ENCODE measurements around the gene FSTL5.

Gene FSTL5

GRCh38 chr4:161428180-161428965, 735.4 kb downstream of the FSTL5 start:
- no peak for DNase-seq

DNA sequence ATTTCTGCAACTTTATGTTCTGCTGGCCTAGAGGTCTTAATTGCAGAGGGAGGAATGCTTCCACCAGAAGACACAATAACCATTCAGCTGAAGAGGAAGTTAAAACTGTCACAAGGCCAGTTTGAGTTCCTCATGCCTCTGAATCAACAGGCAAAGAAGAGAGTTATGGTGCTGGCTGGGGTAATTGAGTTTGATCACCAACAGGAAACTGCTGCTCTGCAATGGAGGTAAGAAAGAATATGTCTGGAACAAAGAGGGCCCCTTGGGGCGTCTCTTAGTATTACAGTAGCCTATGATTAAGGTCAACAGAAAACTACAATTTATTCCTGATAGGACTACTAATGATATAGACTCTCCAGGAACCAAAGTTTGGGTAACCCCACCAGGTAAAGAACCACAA, 744.0 kb downstream of the FSTL5 start:
- no peak for DNase-seq

DNA sequence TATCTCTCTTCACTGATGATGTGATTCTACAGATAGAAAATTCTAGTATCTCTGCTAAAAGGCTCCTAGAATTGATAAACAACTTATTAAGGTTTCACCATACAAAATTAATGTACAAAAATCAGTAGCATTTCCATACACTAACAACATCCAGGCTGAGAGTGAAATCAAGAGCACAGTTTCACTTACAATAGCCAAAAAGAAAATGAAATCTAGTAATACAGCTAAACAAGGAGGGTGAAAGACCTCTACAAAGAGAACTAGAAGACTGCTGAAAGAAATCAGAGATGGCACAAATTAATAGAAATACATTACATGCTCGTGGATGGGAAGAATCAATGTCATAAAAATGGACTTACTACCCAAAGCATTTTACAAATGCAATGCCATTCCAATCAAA, 751.9 kb downstream of the FSTL5 start:
- DNase-seq, result no peak

DNA sequence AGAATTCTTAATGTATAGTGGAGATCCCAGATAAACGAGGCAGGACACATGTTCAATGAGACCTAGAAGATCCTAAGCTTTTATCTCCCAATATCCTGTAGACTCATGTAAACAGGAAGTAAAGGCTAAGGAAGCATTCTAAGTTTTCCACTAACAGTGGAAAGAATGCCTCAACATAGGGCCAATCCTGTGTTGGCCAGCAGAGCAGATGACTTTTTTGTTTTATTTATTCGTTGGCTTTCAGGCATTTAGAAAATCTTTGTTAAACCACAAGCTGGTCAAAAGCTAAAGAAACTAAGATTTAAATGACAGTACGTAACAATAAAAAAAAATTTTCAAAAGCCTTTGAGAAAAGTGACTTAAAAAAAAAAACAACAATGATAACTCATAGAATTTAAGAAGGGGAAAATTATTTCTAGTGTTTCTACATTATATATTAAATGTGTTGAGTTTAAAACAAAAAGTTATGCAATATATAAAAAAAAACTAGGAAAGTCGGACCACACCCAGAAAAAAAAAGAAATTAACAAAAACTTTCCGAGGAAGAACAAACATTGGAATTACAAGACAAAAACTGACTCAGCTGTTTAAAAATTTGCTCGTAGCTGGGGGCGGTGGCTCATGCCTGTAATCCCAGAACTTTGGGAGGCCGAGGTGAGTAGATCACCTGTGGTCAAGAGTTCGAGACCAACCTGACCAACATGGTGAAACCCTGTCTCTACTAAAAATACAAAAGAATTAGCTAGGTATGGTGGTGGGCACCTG, 759.3 kb downstream of the FSTL5 start:
- DNase-seq, result no peak

DNA sequence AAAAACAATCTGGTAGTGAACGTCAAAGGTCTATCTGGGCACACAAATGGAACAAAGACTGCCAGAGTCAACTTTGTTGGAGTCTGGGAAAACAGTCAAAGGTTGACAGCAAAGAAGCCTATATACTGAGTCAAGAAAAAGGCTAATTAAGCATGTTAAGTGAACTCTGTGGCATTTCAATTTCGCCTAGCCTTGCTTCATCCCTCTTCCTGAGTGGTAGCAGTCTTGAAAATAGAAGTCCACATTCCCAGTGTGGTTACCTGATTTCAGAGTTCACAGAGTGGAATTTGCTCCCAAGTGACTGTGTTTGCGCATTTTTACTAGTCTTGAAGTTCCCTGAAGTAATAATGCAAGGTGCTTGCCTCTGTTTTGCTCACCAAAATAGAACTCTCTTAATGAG, 760.0 kb downstream of the FSTL5 start:
- DNase-seq, result no peak

DNA sequence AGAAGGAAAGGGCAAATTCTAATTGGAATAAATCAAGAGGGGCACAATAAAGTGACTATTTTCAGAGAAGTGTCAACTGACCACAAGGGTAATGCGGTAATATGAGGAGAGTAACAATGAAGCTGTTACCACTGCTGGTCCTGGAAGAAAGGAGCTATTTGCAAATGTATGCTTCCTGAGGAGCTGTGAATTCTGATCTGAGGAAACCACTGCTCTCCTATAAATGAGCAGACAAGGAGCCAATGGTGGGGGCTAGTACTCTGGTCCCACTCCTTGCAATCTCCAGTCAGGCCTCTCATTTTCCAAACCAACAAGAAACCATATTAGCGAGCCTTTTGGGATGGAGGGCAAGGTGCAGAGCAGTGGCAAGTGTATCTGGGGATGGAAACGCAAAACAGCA, 770.2 kb downstream of the FSTL5 start:
- DNase-seq, result no peak

- DNase-seq, result no peak
These were observed 781.1 kb downstream of the FSTL5 start for GRCh38 chr4:161382655-161383054.

GRCh38 chr4:161376275-161376674, 787.5 kb downstream of the FSTL5 start:
- DNase-seq, result no peak

DNA sequence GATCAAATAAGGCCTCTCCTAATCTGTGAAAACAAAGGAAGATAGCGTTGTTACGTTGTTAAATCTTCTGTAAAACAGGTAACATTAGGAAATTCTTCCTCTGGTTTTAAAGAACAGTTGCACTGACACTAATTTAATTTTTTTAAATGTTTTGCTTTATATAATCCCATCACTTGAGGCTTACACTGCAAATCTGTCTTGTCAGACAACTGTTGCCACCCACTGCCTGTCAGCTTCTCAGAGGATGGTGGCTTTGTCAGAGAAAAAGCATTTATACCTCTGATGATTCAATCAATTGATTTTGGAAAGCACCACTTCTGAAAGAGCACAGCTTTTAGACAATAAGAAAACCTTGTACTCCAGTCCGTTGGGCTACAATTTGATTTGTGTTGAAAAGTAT, 799.1 kb downstream of the FSTL5 start:
- DNase-seq, result no peak

- no peak for DNase-seq
These were observed 802.8 kb downstream of the FSTL5 start for GRCh38 chr4:161360982-161361381.

DNA sequence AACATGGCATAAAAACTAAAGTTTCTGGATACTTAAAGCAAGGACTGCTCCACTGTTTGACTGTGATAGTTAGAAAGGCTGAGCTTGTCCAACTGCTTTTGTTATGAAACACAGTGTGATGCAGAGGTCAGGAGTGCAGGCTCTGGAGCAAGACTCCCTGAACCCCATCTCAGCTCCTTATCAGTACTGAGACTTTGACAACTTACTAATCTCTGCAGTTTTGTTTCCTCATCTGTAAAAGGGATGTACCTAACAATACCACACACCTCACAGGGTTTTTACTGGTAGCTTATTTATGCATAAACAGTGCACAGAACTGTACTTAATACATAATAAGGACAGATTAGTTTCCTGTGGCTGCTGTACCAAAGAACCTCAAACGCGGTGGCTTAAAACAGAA, 804.3 kb downstream of the FSTL5 start:
- no peak for DNase-seq

DNA sequence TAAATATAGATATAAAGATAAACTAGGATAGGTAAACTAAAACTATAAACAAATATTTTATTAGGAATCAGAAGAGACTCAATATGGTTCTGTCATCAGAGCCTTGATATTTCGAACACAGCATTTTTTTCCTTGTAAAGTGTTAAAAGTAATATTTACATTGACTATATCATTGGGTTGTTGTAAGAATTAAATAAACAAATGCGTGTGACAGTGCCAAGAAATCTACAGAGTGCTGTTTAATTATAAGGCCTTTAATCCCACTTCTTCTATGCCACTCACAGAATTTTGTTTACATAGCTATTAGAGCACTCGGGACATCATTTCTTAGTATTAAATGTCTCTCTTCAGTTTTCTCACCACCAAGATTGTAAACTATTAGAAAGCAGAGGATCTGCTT, 807.4 kb downstream of the FSTL5 start:
- DNase-seq, result no peak

DNA sequence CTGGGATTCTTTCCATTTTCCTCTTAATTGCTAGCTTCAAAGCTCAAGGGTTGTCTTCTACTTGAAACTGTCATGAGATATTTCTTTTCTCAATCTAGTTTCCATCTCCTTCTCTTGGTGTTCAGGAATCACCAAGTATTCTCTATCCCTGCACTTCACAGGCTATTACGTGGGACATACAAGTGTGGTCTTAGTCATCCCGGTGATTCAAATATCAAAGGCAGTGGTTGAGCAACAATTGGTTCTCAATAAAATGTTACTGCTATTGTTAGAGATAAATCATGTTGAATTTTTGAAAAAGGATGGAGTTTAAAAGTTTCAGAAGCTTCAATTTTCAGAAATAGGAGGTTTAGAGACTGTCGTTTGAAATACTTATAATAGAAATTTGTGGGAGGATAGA, 812.9 kb downstream of the FSTL5 start:
- DNase-seq, result no peak

DNA sequence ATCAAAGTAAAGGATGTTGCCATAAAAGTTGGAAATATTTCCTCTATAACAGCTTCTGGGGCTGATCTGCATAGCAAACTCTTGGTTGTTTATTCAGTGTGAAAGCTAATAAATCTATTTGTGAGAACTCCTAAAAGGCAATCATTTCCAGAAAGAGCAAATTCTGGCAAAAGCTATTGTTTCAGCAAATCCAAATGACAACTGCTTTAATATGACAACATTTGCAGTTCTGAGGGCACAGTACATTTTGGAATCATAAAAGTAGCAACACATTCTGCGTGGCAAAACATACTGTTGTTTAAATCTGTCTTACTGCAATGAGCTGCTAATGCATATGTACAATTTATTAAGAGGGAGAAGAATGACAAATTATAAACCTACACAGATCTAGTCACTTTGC, 818.1 kb downstream of the FSTL5 start:
- no peak for DNase-seq

GRCh38 chr4:161343569-161343950, 820.2 kb downstream of the FSTL5 start:
- DNase-seq, result no peak

- no peak for DNase-seq
These were observed 820.8 kb downstream of the FSTL5 start for GRCh38 chr4:161342881-161343568.

- no peak for DNase-seq
These were observed 827.2 kb downstream of the FSTL5 start for GRCh38 chr4:161336621-161337020.

- no peak for DNase-seq
These were observed 827.7 kb downstream of the FSTL5 start for GRCh38 chr4:161336016-161336530.

All from CD4-positive, alpha-beta T cell treated with Interleukin-12 subunit alpha and Interleukin-12 subunit beta, for 1 hour (primary cell).